ENCODE measurements around the gene SYS1. TPM values are rescaled to one million over a fixed set of nuclear protein-coding genes. Genes with fewer than 3 reads are reported as not detected.

The SYS1 gene
- polyA plus RNA-seq, 1 of the 3 experiments (the other 2 are of a cell fraction), result 26.5 TPM

DNA sequence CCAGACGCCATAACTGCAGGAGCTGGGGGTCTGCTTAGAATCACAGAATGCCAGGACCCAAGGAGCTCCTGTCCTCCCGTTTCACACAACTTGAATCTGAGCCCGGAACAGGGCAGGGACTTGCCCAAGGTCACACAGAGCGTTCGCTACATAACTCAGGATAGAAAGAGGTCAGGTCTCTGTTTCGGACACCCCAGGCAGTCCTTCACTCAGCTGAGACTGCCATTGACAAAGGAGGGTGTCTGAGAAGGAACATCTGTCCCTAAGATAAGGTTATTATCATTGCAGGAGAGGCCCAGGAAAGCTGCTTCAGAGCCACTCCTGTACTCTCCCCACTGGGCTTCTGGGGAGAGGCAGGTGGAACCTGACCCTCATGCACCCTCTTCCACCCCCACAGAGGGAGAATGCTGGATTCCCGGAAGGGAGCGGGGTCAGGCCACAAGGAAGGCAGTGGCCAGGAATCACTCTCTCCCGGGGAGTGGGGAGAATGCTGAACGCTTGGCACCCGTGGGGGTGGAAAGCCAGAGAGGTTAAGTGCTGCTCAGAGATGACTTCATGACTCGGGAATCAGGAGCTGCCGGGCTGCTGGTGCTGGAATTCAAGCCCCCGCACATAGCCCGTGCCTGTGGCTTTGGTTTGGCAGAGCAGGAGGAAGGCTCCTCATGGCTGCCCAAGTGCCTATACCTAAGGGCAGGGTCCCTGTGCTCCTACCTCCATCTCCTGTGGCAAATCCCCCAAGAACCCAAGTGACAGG lies 25.4 kb upstream of the SYS1 start (continued):
- TF ChIP-seq, protein P1, sequence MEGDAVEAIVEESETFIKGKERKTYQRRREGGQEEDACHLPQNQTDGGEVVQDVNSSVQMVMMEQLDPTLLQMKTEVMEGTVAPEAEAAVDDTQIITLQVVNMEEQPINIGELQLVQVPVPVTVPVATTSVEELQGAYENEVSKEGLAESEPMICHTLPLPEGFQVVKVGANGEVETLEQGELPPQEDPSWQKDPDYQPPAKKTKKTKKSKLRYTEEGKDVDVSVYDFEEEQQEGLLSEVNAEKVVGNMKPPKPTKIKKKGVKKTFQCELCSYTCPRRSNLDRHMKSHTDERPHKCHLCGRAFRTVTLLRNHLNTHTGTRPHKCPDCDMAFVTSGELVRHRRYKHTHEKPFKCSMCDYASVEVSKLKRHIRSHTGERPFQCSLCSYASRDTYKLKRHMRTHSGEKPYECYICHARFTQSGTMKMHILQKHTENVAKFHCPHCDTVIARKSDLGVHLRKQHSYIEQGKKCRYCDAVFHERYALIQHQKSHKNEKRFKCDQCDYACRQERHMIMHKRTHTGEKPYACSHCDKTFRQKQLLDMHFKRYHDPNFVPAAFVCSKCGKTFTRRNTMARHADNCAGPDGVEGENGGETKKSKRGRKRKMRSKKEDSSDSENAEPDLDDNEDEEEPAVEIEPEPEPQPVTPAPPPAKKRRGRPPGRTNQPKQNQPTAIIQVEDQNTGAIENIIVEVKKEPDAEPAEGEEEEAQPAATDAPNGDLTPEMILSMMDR (IDR thresholded peaks at IDR 0.05), result no peak
- TF ChIP-seq, protein P2, sequence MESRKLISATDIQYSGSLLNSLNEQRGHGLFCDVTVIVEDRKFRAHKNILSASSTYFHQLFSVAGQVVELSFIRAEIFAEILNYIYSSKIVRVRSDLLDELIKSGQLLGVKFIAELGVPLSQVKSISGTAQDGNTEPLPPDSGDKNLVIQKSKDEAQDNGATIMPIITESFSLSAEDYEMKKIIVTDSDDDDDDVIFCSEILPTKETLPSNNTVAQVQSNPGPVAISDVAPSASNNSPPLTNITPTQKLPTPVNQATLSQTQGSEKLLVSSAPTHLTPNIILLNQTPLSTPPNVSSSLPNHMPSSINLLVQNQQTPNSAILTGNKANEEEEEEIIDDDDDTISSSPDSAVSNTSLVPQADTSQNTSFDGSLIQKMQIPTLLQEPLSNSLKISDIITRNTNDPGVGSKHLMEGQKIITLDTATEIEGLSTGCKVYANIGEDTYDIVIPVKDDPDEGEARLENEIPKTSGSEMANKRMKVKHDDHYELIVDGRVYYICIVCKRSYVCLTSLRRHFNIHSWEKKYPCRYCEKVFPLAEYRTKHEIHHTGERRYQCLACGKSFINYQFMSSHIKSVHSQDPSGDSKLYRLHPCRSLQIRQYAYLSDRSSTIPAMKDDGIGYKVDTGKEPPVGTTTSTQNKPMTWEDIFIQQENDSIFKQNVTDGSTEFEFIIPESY (IDR thresholded peaks at IDR 0.05; ENCODE audit: borderline replicate concordance, low read depth), result peak; percentile 80
- TF ChIP-seq ELF1 (IDR thresholded peaks at IDR 0.05) (peak; percentile 55), FOSL2 (IDR thresholded peaks at IDR 0.05; ENCODE audit: borderline replicate concordance, low read depth) (peak; percentile 76; the same call in 1 of the 2 replicates), TEAD4 (IDR thresholded peaks at IDR 0.05; ENCODE audit: borderline replicate concordance, insufficient read depth) (peak; percentile 97), TCF12 (IDR thresholded peaks at IDR 0.05) (peak; percentile 86), MEF2A (IDR thresholded peaks at IDR 0.05; ENCODE audit: borderline replicate concordance, low read depth) (peak; percentile 59; the same call in 1 of the 2 replicates), RAD21 (IDR thresholded peaks at IDR 0.05; ENCODE audit: low read length) (no peak), RFX5 (IDR thresholded peaks at IDR 0.05; ENCODE audit: low read length) (no peak), RXRA (IDR thresholded peaks at IDR 0.05; ENCODE audit: borderline replicate concordance, low read depth) (peak; percentile 96), RCOR1 (IDR thresholded peaks at IDR 0.05; ENCODE audit: low read length) (no peak)

DNA sequence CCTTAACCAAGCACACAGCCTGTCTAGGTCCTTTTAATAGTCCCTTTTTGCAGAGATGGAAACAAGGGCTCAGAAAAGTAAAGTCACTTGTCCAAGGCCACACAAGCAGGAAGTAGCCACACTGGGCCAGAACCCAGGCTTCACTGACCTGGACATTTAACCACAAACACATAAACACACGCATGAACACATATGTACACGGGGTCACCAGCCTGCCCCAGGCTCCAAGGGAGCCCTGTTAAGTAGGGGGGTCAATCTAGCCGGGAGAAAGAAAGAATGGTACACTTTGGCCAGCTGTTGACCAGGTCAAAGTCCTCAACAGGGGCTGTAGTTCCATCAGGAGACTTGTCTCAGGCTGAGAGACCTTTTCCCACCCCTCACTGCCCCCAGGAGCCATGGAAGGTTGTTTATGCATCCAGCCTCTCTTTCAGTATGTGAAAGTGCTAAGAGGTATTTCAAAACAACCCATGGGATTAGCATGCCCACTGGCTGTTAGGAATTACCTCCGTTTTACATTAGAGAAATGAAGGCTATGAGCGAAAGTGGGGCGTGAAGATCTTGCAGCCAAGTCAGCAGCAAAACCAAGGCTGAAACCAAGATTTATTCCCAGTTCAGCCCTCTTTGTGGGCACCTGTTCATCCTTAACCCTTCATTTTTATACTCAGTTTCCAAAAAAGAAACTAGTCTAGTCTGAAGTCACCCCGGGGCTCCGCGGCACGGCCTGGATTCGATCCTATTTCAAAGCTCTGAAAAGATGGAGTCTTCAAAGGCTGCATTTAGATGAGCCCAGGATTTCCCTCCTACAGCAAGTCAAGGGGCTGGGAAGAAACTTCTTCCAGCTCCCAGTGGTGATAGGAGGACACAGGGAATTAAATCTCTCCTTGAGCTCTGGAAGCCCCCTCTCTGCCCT lies 24.6 kb upstream of the SYS1 start:
- TF ChIP-seq, protein P3, sequence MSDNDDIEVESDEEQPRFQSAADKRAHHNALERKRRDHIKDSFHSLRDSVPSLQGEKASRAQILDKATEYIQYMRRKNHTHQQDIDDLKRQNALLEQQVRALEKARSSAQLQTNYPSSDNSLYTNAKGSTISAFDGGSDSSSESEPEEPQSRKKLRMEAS (IDR thresholded peaks at IDR 0.05; ENCODE audit: low read depth), result no peak
- TF ChIP-seq TEAD4 (IDR thresholded peaks at IDR 0.05; ENCODE audit: borderline replicate concordance, insufficient read depth), result no peak
- no peak for TF ChIP-seq SIN3A (IDR thresholded peaks at IDR 0.05; ENCODE audit: borderline replicate concordance, low read depth, low read length)
- no peak for TF ChIP-seq MXI1 (IDR thresholded peaks at IDR 0.05; ENCODE audit: low read depth, low read length)
- no peak for TF ChIP-seq JUND (IDR thresholded peaks at IDR 0.05)
- TF ChIP-seq CHD2 (IDR thresholded peaks at IDR 0.05; ENCODE audit: low read length, partially characterized antibody), result no peak
- TF ChIP-seq, protein P2 (IDR thresholded peaks at IDR 0.05; ENCODE audit: borderline replicate concordance, low read depth), result no peak
- TF ChIP-seq GABPA (IDR thresholded peaks at IDR 0.05; ENCODE audit: low read depth), result no peak
- TF ChIP-seq EZH2phosphoT487 (IDR thresholded peaks at IDR 0.05; ENCODE audit: borderline replicate concordance, low read depth), result no peak
- TF ChIP-seq, protein P4, sequence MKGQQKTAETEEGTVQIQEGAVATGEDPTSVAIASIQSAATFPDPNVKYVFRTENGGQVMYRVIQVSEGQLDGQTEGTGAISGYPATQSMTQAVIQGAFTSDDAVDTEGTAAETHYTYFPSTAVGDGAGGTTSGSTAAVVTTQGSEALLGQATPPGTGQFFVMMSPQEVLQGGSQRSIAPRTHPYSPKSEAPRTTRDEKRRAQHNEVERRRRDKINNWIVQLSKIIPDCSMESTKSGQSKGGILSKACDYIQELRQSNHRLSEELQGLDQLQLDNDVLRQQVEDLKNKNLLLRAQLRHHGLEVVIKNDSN (IDR thresholded peaks at IDR 0.05; ENCODE audit: borderline replicate concordance, low read depth), result no peak
- no peak for TF ChIP-seq TCF12 (IDR thresholded peaks at IDR 0.05)
- TF ChIP-seq MEF2A (IDR thresholded peaks at IDR 0.05; ENCODE audit: borderline replicate concordance, low read depth), result no peak
- no peak for TF ChIP-seq FOXM1 (IDR thresholded peaks at IDR 0.05; ENCODE audit: low read depth)
- TF ChIP-seq EP300 (IDR thresholded peaks at IDR 0.05; ENCODE audit: borderline replicate concordance in 1 of 2, low read depth in 1 of 2, low read length in 1 of 2), result no peak
- H3K9me2 ChIP-seq, result no peaks in the 10 kb centered on the region
- POLR2A ChIA-PET, result no interaction called here
- peaks cover 27% of the 10 kb centered on the region for H3F3A ChIP-seq (replicated peaks; ENCODE audit: insufficient read depth)
- peak overlapping the region; percentile 84 to 88 for H3K27ac ChIP-seq (ENCODE audit: low read depth in 2 of 2, low read length in 1 of 2)
- H3K4me2 ChIP-seq, result peak overlapping the region; percentile 69
- peaks cover 11% of the 10 kb centered on the region; the same call in 1 of the 2 replicates for H4K20me1 ChIP-seq (ENCODE audit: insufficient read depth)
- no peak for DNase-seq
- H3K4me3 ChIP-seq (ENCODE audit: low read depth in 2 of 2, low read length in 1 of 2), result no peak overlapping the region
- no peak overlapping the region for H2AFZ ChIP-seq (ENCODE audit: low read depth)
- H3K4me1 ChIP-seq (ENCODE audit: control insufficient read depth in 1 of 2, insufficient read depth in 2 of 2, low read depth in 1 of 2, low read length in 1 of 2), result peaks cover 50 to 55% of the 10 kb centered on the region in 2 experiments
- CTCF ChIA-PET, result interaction anchor here (1.0 to 4.0 kb wide), 6 partner anchors 12 to 433 kb away, joined by 3 to 14 read pairs (median 4); partner anchors contain the start of gene SYS1
- peaks cover 71% of the 10 kb centered on the region for H3K79me2 ChIP-seq (ENCODE audit: insufficient read depth)
- no peaks in the 10 kb centered on the region for H3K27me3 ChIP-seq (ENCODE audit: insufficient read depth)
- 89% methylated on average over 11 of the region's 11 CpGs for WGBS (ENCODE audit: low lambda C conversion rate)
- no peaks in the 10 kb centered on the region for H3K9me3 ChIP-seq
- H3K9ac ChIP-seq, result peak overlapping the region; percentile 42; the same call in 1 of the 2 replicates
- peaks cover 7 to 17% of the 10 kb centered on the region in 2 experiments for H3K36me3 ChIP-seq (replicated peaks in 1 of 2; ENCODE audit: control insufficient read depth in 1 of 2, insufficient read depth in 2 of 2, low read length in 1 of 2)
